Amygdala (tissue), 56 donors: Measurements from ENCODE around the gene ZNF618.
"Not testable (repeated sequence)": the region's sequence is repeated elsewhere in the genome, so short reads cannot be mapped to it uniquely, and the experiment has no call there.

Source experiments
- DNase-seq, 56 donors: peaks; one replicate each; lab custom pipeline; 2025; lab: John Stamatoyannopoulos, UW

The ZNF618 gene

DNA sequence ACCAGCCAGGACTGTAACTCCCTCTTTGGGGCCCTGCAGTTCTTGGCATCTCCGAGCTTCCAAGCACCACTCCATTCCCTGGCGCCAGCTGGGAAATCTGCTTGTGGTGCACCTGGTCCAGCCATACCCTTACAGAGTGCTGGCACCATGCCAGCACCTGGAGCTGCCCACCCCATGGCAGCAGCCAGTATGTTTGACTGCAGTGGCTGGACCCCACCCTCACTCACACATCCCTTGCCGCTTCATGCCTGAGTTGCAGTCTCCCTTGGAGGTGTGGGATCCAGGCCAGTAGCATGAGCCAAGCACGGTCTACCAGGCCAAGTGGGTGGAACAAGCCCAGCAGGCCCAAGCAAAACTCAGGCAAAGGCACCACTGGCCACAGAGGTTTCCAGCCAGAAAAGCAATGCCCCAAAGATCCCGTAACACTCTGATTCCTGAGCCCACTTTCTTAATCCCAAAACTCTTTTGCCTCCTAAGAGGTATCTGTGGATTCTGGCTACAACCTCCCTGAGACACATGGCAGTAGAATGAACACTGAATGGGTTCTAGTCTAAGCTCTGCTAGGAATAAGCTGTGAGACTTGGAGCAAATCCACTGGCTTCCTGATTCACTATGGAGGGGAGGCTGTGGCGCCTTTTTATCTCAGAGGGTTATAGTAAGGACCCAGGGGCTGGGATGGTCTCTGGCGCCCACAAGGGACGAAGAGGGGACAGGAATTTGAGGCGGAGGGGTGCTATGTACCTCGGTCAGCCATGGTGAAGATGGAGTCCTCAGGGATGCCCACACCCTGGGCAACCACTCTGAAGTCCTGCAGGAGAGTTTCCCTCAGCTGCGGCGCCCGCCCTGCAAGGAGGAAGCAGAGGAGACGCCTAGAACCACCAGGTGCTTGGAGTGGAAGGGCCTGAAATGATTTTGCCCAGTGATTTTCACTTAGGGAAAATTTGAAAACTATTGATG, 196.4 kb downstream of the ZNF618 start:
- DNase-seq, result peak in 34 of 56 donors; percentile 4 to 68 (median 28)

DNA sequence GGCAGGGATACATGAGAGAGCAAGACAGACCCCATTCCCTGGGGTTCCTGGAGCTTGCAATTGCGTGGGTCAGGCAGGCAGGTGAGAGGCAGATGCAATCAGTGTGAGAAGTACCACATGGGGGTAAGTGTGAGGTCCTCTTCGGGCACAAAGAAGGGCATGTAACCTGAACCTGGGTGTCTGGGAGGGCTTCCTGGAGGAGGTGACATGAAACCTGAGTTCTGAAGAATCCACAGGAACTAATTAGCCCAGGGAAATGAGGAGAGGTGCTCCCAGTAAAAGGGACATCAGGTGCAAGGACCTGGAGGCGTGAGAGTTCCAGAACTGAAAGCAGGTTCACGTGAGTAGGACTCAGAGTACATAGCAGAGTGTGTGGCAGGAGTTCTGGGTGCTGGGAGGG, 199.5 kb downstream of the ZNF618 start:
- DNase-seq, result no peak

DNA sequence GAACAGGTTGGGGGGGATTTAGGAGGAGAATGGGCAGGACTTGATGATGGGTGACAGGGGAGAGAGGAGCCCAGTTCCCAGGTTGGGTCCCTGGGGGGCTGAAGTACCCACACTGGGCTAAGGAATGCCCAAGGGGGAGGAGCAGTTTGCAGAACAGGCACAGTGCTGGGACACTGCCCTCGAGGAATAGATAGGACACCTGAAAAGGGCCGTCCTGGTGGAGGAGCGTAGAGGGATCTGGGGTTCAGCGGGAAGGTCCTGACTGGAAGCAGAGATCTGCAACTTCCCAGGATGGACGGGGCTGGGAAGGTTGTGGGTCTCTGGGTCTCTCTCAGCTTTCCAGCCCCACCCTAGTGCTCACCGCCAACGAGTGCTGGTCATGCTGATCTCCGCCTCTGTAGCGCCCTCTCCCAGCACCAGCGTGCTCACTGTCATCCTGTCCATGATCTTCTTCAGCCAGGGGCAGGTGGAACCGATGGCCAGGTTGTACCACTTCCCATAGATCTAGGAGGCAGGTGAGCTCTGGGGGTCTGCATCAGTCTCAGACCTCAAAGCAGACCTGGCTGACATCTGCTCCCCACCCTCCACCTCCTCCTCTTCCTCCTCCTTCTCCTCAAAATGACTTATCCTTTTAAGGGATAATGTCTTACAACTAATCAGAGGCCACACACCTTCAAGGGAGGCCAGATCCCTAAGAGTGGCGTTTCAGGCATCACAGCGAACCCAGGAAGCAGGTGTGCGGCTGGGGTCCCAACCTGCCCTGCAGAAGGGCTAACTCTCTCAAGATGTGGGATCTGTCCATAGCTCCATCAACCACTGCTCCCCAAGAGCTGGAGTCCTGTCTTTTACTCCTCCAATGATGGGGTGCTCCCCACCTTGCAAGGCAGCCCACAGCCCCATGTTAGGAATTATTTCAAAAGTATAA, 200.4 kb downstream of the ZNF618 start:
- no peak for DNase-seq

- DNase-seq, result no peak
Observed at GRCh38 chr9:114077162-114077837, 201.2 kb downstream of the ZNF618 start.

DNA sequence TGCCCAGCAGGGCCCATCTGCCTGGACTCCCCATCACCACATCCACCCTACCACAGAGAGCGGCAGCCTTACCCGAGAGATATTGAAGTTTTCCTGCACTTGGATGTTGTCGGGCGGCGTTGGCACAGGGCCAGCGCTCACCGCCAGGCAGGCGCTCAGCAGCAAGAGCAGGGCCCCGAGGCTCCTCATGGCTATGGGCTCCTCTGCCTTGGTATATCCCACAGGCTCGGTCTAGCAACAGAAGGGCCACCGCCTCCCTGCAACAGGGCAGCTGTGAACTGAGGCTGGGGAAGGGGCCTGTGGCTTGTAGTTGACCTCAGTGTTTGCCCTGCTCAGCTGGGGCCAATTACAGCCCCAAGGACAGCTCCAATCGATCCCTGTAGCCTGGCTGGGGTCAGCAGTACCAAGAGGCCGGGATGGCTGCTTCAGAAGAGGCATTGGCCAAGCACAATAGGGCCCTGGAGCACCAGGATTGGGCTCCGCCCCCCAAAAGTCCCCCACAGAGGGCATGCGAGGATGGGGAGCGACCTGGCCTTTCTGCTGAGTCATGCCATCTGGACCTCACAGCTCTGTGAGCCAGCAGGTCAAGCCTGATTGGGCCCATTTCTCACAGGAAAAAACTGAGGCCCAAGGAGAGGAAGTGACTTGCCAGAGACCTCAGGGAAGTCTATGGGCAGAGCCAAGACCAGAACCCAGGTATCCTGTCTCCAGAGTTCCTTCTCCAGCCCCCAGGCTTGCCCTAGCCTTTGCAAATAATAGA, 202.1 kb downstream of the ZNF618 start, which contains the start of gene AMBP:
Gene AMBP, minus strand, starts transcription at position 280 of the 760 bp plus-strand sequence. Its CDS starts 91 bp downstream, at position 189.
- DNase-seq, result no peak

DNA sequence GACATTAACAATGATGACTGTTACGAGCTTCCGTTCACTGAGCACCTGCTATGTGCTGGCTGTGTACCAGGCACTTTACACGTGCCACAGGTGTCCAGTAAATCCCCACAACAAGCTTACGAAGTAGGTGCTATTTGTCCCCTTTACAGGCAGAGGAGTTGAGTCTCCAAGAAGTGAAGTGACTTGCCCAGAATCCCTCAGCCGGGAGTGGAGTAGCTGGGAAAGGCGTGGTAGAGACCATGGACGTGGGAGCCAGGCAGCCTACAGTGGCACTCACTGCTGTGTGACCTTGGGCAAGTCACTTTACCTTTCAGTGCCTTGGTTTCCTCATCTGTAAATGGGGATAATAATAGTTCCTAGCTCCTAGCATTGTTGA, 202.7 kb downstream of the ZNF618 start:
- no peak for DNase-seq

DNA sequence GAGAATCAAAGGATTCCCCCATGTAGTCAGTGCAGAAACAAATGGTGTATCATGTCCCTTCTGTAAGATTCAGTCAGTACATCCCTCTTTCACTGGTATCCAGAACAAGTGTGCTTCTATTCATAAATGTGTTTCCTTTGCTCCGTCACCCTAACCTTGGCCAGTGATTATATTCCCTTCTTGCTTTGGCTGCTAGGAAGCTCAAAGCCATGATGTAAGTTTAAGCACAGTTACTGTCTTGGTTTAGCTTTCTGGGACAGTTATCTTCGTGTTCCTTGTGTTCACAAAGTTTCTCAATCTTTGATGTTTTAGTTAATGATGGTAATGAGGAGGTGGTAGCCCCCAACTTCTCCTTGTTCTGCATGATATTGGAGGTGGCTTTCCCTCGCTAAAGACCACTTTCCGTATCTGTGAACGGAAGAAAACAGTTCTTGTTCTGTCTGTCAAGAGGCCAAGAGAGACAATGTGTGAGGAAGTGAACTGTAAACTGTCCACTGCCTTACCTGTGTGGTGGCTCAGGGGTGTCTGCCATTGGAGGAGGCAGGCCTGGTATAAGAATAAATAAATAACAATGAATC, 204.2 kb downstream of the ZNF618 start:
- no peak for DNase-seq

- no peak for DNase-seq
Observed at GRCh38 chr9:114080773-114081440, 204.8 kb downstream of the ZNF618 start.

DNA sequence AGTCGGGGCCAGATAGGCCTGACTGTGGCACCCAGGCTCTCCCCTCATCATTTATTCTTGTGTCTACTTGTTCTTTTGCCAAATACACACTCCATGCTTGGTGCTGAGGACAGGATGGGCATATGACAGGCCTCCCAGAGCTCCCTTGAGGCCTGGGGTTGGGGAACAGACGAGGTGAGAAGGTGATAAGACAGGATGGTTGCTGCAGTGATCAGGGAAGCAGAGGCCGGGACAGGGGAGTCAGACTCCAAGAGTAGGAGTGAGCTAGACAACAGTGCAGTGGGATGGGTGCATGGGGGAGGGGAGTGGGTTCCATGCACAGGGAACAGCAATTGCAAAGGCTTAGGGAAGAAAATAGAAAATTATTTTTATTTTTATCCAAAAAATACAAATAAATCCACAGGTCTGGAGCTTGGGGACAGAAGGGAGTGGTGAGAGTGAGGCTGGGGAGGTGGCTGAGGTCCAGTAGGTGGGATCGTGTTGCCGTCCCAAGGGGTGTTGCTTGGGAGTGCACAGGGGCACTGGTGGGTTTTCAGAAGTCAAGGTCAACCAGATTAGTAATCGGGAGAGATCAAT, 205.4 kb downstream of the ZNF618 start:
- DNase-seq, result no peak

- DNase-seq, result peak in 55 of 56 donors; percentile 14 to 94 (median 71)
Observed at GRCh38 chr9:114082017-114082762, 206.1 kb downstream of the ZNF618 start.

GRCh38 chr9:114082763-114083412, 206.8 kb downstream of the ZNF618 start:
- not testable (repeated sequence) for DNase-seq

DNA sequence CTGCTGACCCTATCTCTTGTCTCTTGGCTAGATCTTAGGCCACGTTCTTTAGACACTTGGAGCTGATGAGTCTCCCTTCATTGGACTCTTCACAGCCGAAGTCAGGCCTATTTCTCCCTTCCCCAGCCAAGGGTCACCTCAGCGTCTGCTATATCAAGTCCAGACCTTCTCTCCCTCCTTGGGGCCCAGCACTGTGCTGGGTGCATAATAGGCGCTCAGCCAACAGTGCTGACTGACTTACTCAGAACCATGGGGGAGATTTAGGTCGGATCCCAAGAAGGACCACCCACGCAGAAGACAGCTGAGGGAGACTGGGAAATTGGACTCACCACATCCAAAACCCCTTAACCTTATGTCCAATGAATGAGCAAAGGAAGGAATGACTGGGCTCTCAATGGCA, 207.6 kb downstream of the ZNF618 start:
- no peak for DNase-seq

DNA sequence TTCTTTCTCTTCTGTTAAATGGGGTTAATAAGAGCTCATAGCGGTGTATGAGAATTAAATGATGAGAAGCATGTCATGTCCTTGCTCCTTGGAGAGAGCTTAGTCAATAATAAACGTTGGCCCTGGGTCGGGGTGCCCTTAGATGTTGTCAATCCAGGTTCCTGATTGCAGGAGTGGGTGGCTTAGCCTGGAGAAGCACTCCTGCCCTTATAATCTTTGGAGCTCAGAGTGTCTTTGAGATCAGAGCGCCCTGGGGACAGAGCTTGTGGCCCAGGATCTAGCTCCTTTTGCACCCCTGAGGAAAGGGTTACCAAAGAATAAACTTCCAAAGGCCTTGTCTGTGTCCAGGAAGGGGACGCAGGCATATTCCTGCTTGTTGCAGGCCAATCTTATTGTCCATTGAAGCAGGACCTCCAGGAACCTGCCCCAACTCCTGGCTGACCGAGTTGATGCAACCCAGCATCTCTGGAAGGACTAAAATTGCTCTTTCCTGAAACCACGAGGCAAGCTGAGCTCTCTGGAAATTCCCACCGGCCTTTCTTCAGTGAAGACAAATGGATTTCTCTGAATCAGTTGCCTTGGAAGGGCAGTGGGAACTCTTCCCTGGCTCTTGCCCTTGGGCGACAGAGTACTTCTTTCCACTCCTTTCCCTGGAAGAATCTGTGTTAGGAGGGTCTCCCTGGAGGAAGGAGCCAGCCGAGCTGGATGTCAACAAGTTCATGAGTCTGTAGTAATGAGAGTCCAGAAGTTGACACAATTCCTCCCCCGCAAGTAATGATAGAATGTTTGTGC, 208.4 kb downstream of the ZNF618 start:
- DNase-seq, result no peak

- no peak for DNase-seq
Observed at GRCh38 chr9:114085387-114085789, 209.3 kb downstream of the ZNF618 start.

DNA sequence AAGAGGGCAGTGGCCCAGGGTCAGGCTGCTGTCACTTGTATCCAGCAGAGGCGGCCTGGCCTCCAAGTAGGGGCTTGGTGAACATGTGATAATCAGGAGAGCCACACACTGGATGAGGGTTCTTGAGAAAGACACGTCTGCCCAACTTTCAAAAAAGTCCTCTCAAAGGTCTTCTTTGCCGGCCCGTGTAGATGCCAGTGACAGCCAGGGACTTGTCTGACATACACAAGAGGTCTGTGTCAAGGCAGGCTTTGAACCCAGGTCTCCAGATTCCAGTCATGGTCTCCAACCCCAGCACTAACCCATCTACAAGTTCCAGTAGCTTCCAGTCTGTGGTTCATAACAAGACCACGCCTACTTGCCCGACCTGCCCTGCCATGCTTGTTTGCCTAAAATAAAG, 209.9 kb downstream of the ZNF618 start:
- DNase-seq, result no peak

- no peak for DNase-seq
Observed at GRCh38 chr9:114086607-114087006, 210.5 kb downstream of the ZNF618 start.
